ENCODE data around the gene CTSH.
"Not testable (repeated sequence)": the region's sequence is repeated elsewhere in the genome, so short reads cannot be mapped to it uniquely, and the experiment has no call there.

Gene CTSH

GRCh38 chr15:78938658-78939488 lies 6.0 kb downstream of the CTSH start:
- no peak for DNase-seq

- no peak for DNase-seq
These were observed 7.6 kb downstream of the CTSH start for GRCh38 chr15:78937132-78937739.

GRCh38 chr15:78934655-78935023 lies 10.2 kb downstream of the CTSH start:
- no peak for DNase-seq

GRCh38 chr15:78933823-78934654 lies 10.8 kb downstream of the CTSH start:
- no peak for DNase-seq

GRCh38 chr15:78933187-78933822 lies 11.5 kb downstream of the CTSH start:
- no peak for DNase-seq

- no peak for DNase-seq
These were observed 12.5 kb downstream of the CTSH start for GRCh38 chr15:78932258-78932808.

- no peak for DNase-seq
These were observed 13.2 kb downstream of the CTSH start for GRCh38 chr15:78931439-78932257.

GRCh38 chr15:78930577-78931388 lies 14.1 kb downstream of the CTSH start:
- no peak for DNase-seq

GRCh38 chr15:78929536-78930264 lies 15.1 kb downstream of the CTSH start:
- DNase-seq = no peak

GRCh38 chr15:78928616-78929093 lies 16.2 kb downstream of the CTSH start:
- no peak for DNase-seq

- DNase-seq = not testable (repeated sequence)
These were observed 16.7 kb downstream of the CTSH start for GRCh38 chr15:78928176-78928575.

- peak; percentile 14 for DNase-seq
These were observed 17.6 kb downstream of the CTSH start for GRCh38 chr15:78927077-78927790.

- DNase-seq = no peak
These were observed 18.7 kb downstream of the CTSH start for GRCh38 chr15:78925956-78926743.

- DNase-seq = no peak
These were observed 19.7 kb downstream of the CTSH start for GRCh38 chr15:78925076-78925624.

- no peak for DNase-seq
These were observed 21.1 kb downstream of the CTSH start for GRCh38 chr15:78923480-78924360.

- no peak for DNase-seq
These were observed 21.8 kb downstream of the CTSH start for GRCh38 chr15:78923015-78923414.

- no peak for DNase-seq
These were observed 22.3 kb downstream of the CTSH start for GRCh38 chr15:78922527-78922926.
